HEK293 (cell line): ENCODE measurements around the gene ZNF248.

ENCODE experiments used
- FEZF1 ChIP-seq: fragments of 450-650 bp; formaldehyde crosslinking; IDR thresholded peaks from 2 replicates; pipeline ENCODE4 v1.5.1; 2016; ENCODE audit warnings: missing biosample characterization, missing genetic modification characterization
- GFI1B ChIP-seq: fragments of 450-650 bp; formaldehyde crosslinking; IDR thresholded peaks from 2 replicates; pipeline ENCODE4 v1.5.1; 2016; ENCODE audit warnings: missing biosample characterization, missing genetic modification characterization
- INSM2 ChIP-seq: fragments of 450-650 bp; formaldehyde crosslinking; IDR thresholded peaks from 2 replicates; pipeline ENCODE4 v1.5.1; 2016; ENCODE audit warnings: missing biosample characterization, missing genetic modification characterization
- KLF10 ChIP-seq: fragments of 450-650 bp; IDR thresholded peaks from 2 replicates; pipeline ENCODE4 v1.5.1; 2018; ENCODE audit warnings: missing biosample characterization, mild to moderate bottlenecking, missing genetic modification characterization
- KLF17 ChIP-seq: fragments of 450-650 bp; formaldehyde crosslinking; IDR thresholded peaks from 2 replicates; pipeline ENCODE4 v1.5.1; 2016; ENCODE audit warnings: missing biosample characterization, missing genetic modification characterization
- PRDM1 ChIP-seq: fragments of 450-650 bp; formaldehyde crosslinking; IDR thresholded peaks from 2 replicates; pipeline ENCODE4; 2016; ENCODE audit warnings: missing biosample characterization, missing genetic modification characterization
- SP2 ChIP-seq: fragments of 450-650 bp; formaldehyde crosslinking; IDR thresholded peaks from 2 replicates; pipeline ENCODE4 v1.5.1; 2016; ENCODE audit warnings: missing biosample characterization, missing genetic modification characterization
- TCF7L2 ChIP-seq: IDR thresholded peaks from 2 replicates; pipeline ENCODE4 v1.6.1; 2011; ENCODE audit warnings: low read depth, mild to moderate bottlenecking, inconsistent platforms, low read length, moderate library complexity, borderline replicate concordance
- TRIM28 ChIP-seq: IDR thresholded peaks from 2 replicates; pipeline ENCODE4 v1.6.1; 2011; ENCODE audit warnings: low read length, control low read depth, borderline replicate concordance
- YY1 ChIP-seq: fragments of 450-650 bp; formaldehyde crosslinking; IDR thresholded peaks from 2 replicates; pipeline ENCODE4 v1.5.1; 2018; ENCODE audit warnings: missing biosample characterization, missing genetic modification characterization
- ZBTB48 ChIP-seq: fragments of 450-650 bp; formaldehyde crosslinking; IDR thresholded peaks from 2 replicates; pipeline ENCODE4 v1.5.1; 2016; ENCODE audit warnings: missing biosample characterization, missing genetic modification characterization
- ZBTB8A ChIP-seq: fragments of 450-650 bp; formaldehyde crosslinking; IDR thresholded peaks from 2 replicates; pipeline ENCODE4 v1.5.1; 2016; ENCODE audit warnings: missing biosample characterization, missing genetic modification characterization
- ZFHX2 ChIP-seq: fragments of 450-650 bp; formaldehyde crosslinking; conservative IDR thresholded peaks from 2 replicates; pipeline ENCODE4 v1.5.1; 2016; ENCODE audit warnings: missing biosample characterization, missing genetic modification characterization
- ZNF132 ChIP-seq: fragments of 450-650 bp; formaldehyde crosslinking; IDR thresholded peaks from 2 replicates; pipeline ENCODE4 v1.5.1; 2017; ENCODE audit warnings: missing biosample characterization, missing genetic modification characterization, borderline replicate concordance
- ZNF2 ChIP-seq: fragments of 450-650 bp; formaldehyde crosslinking; IDR thresholded peaks from 2 replicates; pipeline ENCODE4 v1.5.1; 2016; ENCODE audit warnings: missing biosample characterization, missing genetic modification characterization
- ZNF223 ChIP-seq: fragments of 450-650 bp; formaldehyde crosslinking; IDR thresholded peaks from 2 replicates; pipeline ENCODE4 v1.5.1; 2016; ENCODE audit warnings: missing biosample characterization, missing genetic modification characterization
- ZNF248 ChIP-seq: fragments of 450-650 bp; formaldehyde crosslinking; IDR thresholded peaks from 2 replicates; pipeline ENCODE4 v1.5.1; 2017; ENCODE audit warnings: missing biosample characterization, missing genetic modification characterization
- ZNF302 ChIP-seq: fragments of 450-650 bp; formaldehyde crosslinking; IDR thresholded peaks from 2 replicates; pipeline ENCODE4 v1.5.1; 2016; ENCODE audit warnings: missing biosample characterization, missing genetic modification characterization, low read depth
- ZNF37A ChIP-seq: fragments of 450-650 bp; IDR thresholded peaks from 2 replicates; pipeline ENCODE4 v1.5.1; 2018; ENCODE audit warnings: missing biosample characterization, missing genetic modification characterization
- ZNF391 ChIP-seq: fragments of 450-650 bp; formaldehyde crosslinking; IDR thresholded peaks from 2 replicates; pipeline ENCODE4 v1.5.1; 2016; ENCODE audit warnings: low read depth, missing biosample characterization, missing genetic modification characterization, borderline replicate concordance
- ZNF404 ChIP-seq: fragments of 450-650 bp; formaldehyde crosslinking; IDR thresholded peaks from 2 replicates; pipeline ENCODE4 v1.5.1; 2017; ENCODE audit warnings: missing biosample characterization, missing genetic modification characterization
- ZNF549 ChIP-seq: fragments of 450-650 bp; IDR thresholded peaks from 2 replicates; pipeline ENCODE4 v1.5.1; 2018; ENCODE audit warnings: missing biosample characterization, missing genetic modification characterization, mild to moderate bottlenecking, inconsistent platforms, moderate library complexity
- ZNF555 ChIP-seq: fragments of 450-650 bp; formaldehyde crosslinking; conservative IDR thresholded peaks from 2 replicates; pipeline ENCODE4 v1.5.1; 2017; ENCODE audit warnings: missing biosample characterization, mild to moderate bottlenecking, missing genetic modification characterization, inconsistent platforms
- ZNF560 ChIP-seq: fragments of 450-650 bp; formaldehyde crosslinking; IDR thresholded peaks from 2 replicates; pipeline ENCODE4 v1.5.1; 2017; ENCODE audit warnings: missing biosample characterization, missing genetic modification characterization, borderline replicate concordance
- ZNF623 ChIP-seq: fragments of 450-650 bp; formaldehyde crosslinking; IDR thresholded peaks from 2 replicates; pipeline ENCODE4 v1.5.1; 2016; ENCODE audit warnings: missing biosample characterization, missing genetic modification characterization
- ZNF624 ChIP-seq: fragments of 450-650 bp; formaldehyde crosslinking; IDR thresholded peaks from 2 replicates; pipeline ENCODE4 v1.5.1; 2017; ENCODE audit warnings: missing biosample characterization, missing genetic modification characterization
- ZNF645 ChIP-seq: fragments of 450-650 bp; formaldehyde crosslinking; IDR thresholded peaks from 2 replicates; pipeline ENCODE4; 2016; ENCODE audit warnings: missing biosample characterization, missing genetic modification characterization
- ZNF660 ChIP-seq: fragments of 450-650 bp; IDR thresholded peaks from 2 replicates; pipeline ENCODE4 v1.5.1; 2018; ENCODE audit warnings: missing biosample characterization, mild to moderate bottlenecking, missing genetic modification characterization
- ZNF664 ChIP-seq: fragments of 450-650 bp; formaldehyde crosslinking; IDR thresholded peaks from 2 replicates; pipeline ENCODE4 v1.5.1; 2016; ENCODE audit warnings: missing biosample characterization, missing genetic modification characterization
- ZNF777 ChIP-seq: fragments of 450-650 bp; formaldehyde crosslinking; IDR thresholded peaks from 2 replicates; pipeline ENCODE4 v1.5.1; 2017; ENCODE audit warnings: missing biosample characterization, missing genetic modification characterization, borderline replicate concordance
- ZNF785 ChIP-seq: fragments of 450-650 bp; formaldehyde crosslinking; IDR thresholded peaks from 2 replicates; pipeline ENCODE4 v1.5.1; 2016; ENCODE audit warnings: missing biosample characterization, missing genetic modification characterization
- TF ChIP-seq, protein P1 (sequence below): fragments of 450-650 bp; formaldehyde crosslinking; IDR thresholded peaks from 2 replicates; pipeline ENCODE4 v1.5.1; 2016; ENCODE audit warnings: missing biosample characterization, missing genetic modification characterization
- TF ChIP-seq, protein P2 (sequence below): sonication (generic); formaldehyde crosslinking; IDR thresholded peaks from 2 replicates; pipeline ENCODE4 v1.8.1; 2022; ENCODE audit warnings: mild to moderate bottlenecking, moderate library complexity, missing genetic modification reagents
- TF ChIP-seq, protein P3 (sequence below): fragments of 450-650 bp; formaldehyde crosslinking; IDR thresholded peaks from 2 replicates; pipeline ENCODE4 v1.5.1; 2016; ENCODE audit warnings: missing biosample characterization, missing genetic modification characterization

Gene ZNF248

DNA sequence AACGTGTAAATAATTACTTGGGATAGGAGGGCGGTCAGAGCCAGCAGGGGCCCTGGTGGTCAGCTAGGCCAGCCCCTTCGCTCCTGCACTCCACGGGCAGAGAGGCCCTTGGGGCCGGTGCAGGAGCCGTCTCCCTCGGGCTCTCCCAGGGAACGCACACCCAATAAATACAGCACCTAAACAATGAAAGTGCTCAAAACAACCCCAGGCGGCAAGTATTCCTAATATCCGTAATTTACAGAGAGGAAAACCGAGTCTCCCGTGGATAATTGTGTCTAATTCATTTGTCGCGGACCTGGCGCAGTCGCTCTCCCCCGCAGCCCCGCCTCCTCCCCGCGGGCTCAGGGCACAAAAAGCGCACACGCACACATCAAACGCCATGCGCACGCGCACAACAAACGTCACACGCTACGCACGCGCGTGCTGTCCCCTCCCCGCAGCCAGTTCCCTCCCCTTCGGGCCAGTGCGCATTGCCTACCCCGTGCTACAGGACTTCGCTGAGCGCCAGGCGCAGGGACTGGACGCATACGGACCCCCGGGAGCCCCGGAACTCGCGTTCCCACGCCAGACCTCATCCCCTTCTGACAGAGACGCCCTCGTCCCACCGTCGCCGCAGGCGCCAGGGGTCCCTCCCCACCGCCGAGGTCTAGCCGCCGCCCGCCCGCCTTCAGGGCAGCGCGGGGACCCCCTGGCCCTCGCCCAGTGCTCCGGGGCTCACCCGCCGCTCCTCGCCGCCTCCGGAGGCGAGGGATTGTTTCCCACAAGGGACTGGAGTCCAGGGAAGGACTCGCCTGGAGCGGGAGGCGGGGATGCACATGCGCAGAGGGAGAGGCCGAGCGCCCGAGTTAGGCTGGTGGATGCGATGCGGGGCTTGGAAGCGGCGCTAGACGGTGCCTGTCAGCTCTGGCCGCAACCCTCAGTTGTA, at the start of gene ZNF248 (continued):
- TF ChIP-seq TCF7L2 (peak; percentile 26; the same call in 1 of the 2 replicates), ZNF132 (tag by site-specific recombination) (no peak), KLF17 (tag by site-specific recombination) (peak; percentile 72), ZNF660 (tag by site-specific recombination) (peak; percentile 72; the same call in 1 of the 2 replicates), ZNF785 (tag by site-specific recombination) (no peak), ZNF248 (tag by site-specific recombination) (no peak), ZNF391 (tag by site-specific recombination) (peak; percentile 83; the same call in 1 of the 2 replicates), FEZF1 (tag by site-specific recombination) (peak; percentile 94), ZNF555 (tag by site-specific recombination) (no peak), KLF10 (0 out of 2 replicates have a peak, but pooled peaks have one; percentile 17), ZNF560 (tag by site-specific recombination) (no peak), ZNF302 (tag by site-specific recombination) (no peak), SP2 (peak; percentile 87), ZNF37A (tag by site-specific recombination) (no peak), ZNF777 (no peak), ZNF223 (tag by site-specific recombination) (no peak), ZBTB48 (tag by site-specific recombination) (peak; percentile 99), ZNF645 (no peak), ZNF404 (tag by site-specific recombination) (no peak), ZNF624 (tag by site-specific recombination) (no peak), TRIM28 (no peak), ZBTB8A (tag by site-specific recombination) (peak; percentile 60), PRDM1 (tag by site-specific recombination) (no peak), GFI1B (tag by site-specific recombination) (no peak), YY1 (0 out of 2 replicates have a peak, but pooled peaks have one; percentile 10), ZFHX2 (tag by site-specific recombination) (peak; percentile 61), ZNF2 (peak; percentile 64), ZNF664 (tag by site-specific recombination) (no peak), INSM2 (tag by site-specific recombination) (no peak), ZNF549 (tag by site-specific recombination) (no peak), ZNF623 (tag by site-specific recombination) (no peak)
- TF ChIP-seq, protein P1, sequence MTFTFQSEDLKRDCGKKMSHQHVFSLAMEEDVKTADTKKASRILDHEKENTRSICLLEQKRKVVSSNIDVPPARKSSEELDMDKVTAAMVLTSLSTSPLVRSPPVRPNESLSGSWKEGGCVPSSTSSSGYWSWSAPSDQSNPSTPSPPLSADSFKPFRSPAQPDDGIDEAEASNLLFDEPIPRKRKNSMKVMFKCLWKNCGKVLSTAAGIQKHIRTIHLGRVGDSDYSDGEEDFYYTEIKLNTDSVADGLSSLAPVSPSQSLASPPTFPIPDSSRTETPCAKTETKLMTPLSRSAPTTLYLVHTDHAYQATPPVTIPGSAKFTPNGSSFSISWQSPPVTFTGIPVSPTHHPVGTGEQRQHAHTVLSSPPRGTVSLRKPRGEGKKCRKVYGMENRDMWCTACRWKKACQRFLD: no peak
- TF ChIP-seq, protein P2, sequence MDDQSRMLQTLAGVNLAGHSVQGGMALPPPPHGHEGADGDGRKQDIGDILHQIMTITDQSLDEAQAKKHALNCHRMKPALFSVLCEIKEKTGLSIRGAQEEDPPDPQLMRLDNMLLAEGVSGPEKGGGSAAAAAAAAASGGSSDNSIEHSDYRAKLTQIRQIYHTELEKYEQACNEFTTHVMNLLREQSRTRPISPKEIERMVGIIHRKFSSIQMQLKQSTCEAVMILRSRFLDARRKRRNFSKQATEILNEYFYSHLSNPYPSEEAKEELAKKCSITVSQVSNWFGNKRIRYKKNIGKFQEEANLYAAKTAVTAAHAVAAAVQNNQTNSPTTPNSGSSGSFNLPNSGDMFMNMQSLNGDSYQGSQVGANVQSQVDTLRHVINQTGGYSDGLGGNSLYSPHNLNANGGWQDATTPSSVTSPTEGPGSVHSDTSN (CRISPR knock-in tag): peak; percentile 55; the same call in 1 of the 2 replicates
- TF ChIP-seq, protein P3, sequence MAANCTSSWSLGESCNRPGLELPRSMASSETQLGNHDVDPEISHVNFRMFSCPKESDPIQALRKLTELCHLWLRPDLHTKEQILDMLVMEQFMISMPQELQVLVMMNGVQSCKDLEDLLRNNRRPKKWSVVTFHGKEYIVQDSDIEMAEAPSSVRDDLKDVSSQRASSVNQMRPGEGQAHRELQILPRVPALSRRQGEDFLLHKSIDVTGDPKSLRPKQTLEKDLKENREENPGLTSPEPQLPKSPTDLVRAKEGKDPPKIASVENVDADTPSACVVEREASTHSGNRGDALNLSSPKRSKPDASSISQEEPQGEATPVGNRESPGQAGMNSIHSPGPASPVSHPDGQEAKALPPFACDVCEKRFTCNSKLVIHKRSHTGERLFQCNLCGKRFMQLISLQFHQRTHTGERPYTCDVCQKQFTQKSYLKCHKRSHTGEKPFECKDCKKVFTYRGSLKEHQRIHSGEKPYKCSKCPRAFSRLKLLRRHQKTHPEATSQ: no peak
